ENCODE results near the gene TECPR1.

DNA sequence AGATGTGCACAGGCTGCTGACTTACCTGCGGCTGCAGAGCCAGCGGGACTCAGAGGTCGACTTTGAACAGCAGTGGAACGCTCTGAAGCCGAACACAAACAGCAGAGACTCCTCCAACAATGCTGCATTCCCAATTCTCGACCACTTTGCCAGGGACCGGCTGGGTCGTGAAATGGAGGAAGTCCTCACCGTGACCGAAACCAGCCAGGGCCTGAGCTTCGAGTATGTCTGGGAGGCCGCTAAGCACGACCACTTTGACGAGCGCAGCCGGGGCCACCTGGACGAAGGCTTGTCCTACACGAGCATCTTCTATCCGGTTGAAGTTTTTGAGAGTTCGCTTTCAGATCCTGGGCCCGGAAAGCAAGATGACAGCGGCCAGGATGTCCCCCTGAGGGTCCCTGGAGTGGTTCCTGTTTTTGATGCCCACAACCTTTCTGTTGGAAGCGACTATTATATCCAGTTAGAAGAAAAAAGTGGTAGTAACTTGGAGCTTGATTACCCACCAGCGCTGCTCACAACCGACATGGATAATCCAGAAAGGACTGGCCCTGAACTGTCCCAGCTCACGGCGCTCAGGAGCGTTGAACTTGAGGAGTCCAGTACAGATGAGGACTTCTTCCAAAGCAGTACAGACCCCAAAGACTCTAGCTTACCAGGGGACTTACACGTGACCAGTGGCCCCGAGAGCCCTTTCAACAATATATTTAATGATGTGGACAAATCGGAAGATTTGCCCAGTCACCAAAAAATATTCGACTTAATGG, 60.2 kb downstream of the TECPR1 start:
- TF ChIP-seq CTCF (IDR thresholded peaks at IDR 0.05) (no peak), POLR2A (IDR thresholded peaks at IDR 0.05) (no peak)
